Urinary bladder (tissue), 4 donors: ENCODE measurements around the gene LRRC43. TPM values are rescaled to one million over a fixed set of nuclear protein-coding genes. Genes with fewer than 3 reads are reported as not detected.

ENCODE experiments used
- DNase-seq: peaks from one replicate; pipeline ENCODE4 v3.0.0-alpha.2; 2015; ENCODE audit errors: extremely low spot score
- H3K27ac ChIP-seq: one replicate; pipeline ENCODE4 v1.5.1; 2013; ENCODE audit warnings: low read depth, mild to moderate bottlenecking, moderate library complexity
- H3K36me3 ChIP-seq: one replicate; pipeline ENCODE4 v1.6.1; 2013; ENCODE audit warnings: mild to moderate bottlenecking, moderate library complexity; ENCODE audit not compliant: insufficient read depth
- H3K4me1 ChIP-seq: one replicate; pipeline ENCODE4 v1.6.1; 2013; ENCODE audit warnings: mild to moderate bottlenecking, moderate library complexity; ENCODE audit not compliant: insufficient read depth
- H3K4me3 ChIP-seq: one replicate; pipeline ENCODE4 v1.5.1; 2013; ENCODE audit warnings: low read depth, low read length
- WGBS: extraction: QIAGEN DNeasy Blood & Tissue Kit; methylation state at CpG from one replicate; pipeline ENCODE4 v1.1.7; 2013; 5-methylcytosine and 5-hydroxymethylcytosine counted together
- polyA plus RNA-seq: library from polyadenylated mRNA; stranded (reverse); fragments of 200-250 nt; gene quantifications from one replicate; pipeline ENCODE4 v1.2.3, GENCODE V29; 2013
- small RNA-seq: library from RNA; depleted of rRNA; stranded (forward); fragments of <200 nt; gene quantifications from one replicate; pipeline ENCODE3, GENCODE V24; 2014
- total RNA-seq: library from RNA; depleted of rRNA; stranded (reverse); fragments of >200 nt; gene quantifications from one replicate; pipeline ENCODE4 v1.2.3, GENCODE V29; 2014
- donor health status: healthy with polysubstance abuse.
- donor health status: healthy.

The LRRC43 gene
- total and polyA plus RNA-seq, 2 donors, result 0.13 TPM; not detected in 1

DNA sequence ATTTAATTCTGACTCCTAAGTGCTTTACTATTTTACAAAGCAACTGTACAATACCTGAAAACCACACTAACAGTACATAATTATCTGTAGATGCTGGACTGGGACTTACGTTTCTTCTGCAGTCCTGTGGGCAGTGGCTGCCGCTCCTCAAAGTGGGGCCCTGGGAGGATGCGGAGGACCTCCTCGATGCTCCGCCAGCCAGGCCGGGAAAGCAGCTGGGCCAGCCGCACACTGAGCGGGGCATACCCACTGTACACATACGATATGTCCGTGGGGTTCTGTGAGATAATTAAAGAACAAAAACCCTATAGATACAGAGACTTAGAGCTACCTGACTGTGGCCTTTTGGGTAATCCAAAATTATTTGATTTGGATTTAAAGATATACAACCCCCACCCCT lies 49.8 kb downstream of the LRRC43 start:
- Histone ChIP-seq H3K4me1 (no peaks in the 10 kb centered on the region), H3K27ac (no peak overlapping the region), H3K36me3 (peaks cover 6% of the 10 kb centered on the region), H3K4me3 (no peak overlapping the region)
- no peak for DNase-seq
- 95% methylated on average over 10 of the region's 10 CpGs for WGBS

- DNase-seq, result no peak
- no peak overlapping the region for H3K4me3 ChIP-seq
- no peak overlapping the region for H3K27ac ChIP-seq
- whole genome bisulfite sequencing, result 91% methylated on average over 7 of the region's 7 CpGs
- no peaks in the 10 kb centered on the region for H3K4me1 ChIP-seq
- H3K36me3 ChIP-seq, result peaks cover 8% of the 10 kb centered on the region
Observed at GRCh38 chr12:122235741-122236140, 52.8 kb downstream of the LRRC43 start.

- H3K27ac ChIP-seq, result no peak overlapping the region
- peaks cover 6% of the 10 kb centered on the region for H3K36me3 ChIP-seq
- WGBS, result 90% methylated on average over 5 of the region's 5 CpGs
- no peaks in the 10 kb centered on the region for H3K4me1 ChIP-seq
- DNase-seq, result no peak
- H3K4me3 ChIP-seq, result no peak overlapping the region
Observed at GRCh38 chr12:122238861-122239260, 55.9 kb downstream of the LRRC43 start.

DNA sequence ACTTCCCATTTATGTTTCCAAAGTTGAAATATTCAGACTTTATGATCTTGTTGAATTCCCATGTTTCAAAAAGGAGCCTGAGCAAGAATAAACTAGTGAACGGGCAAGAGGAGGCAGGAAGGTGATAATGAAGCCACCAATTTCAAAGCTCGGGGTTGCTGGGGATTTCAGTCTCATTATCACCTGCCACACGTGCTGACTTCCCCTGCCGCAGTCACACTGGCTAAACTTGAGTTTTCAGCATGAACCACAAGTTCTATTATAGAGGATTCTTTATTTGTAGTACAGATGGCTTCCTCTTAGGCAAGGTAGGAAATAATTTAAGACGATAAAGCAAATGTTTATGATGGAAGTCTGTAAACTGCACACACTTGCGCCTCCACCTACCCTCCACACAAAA lies 61.0 kb downstream of the LRRC43 start:
- Histone ChIP-seq H3K36me3 (peaks cover 2% of the 10 kb centered on the region), H3K4me3 (no peak overlapping the region), H3K27ac (no peak overlapping the region), H3K4me1 (no peaks in the 10 kb centered on the region)
- WGBS, result 83% methylated on average over 6 of the region's 6 CpGs
- DNase-seq, result no peak

- Histone ChIP-seq H3K4me1 (no peaks in the 10 kb centered on the region), H3K4me3 (no peak overlapping the region), H3K27ac (no peak overlapping the region), H3K36me3 (peaks cover 2% of the 10 kb centered on the region)
- no peak for DNase-seq
- 84% methylated on average over 11 of the region's 11 CpGs for WGBS
Observed at GRCh38 chr12:122244565-122245371, 61.8 kb downstream of the LRRC43 start.

DNA sequence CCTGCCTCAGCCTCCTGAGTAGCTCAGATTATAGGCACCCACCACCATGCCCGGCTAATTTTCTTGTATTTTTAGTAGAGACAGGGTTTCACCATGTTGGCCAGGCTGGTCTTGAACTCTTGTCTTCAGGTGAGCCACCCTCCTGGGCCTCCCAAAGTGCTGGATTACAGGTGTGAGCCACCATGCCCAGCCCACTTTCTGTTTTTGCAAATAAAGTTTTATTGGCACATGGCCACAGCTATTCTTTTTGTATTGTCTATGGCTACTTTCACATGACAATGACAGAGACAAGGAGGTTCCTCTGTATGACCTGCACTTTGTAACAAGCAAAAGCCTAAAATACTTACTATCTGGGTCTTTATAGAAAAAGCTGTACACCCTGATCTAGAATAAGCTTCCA lies 62.6 kb downstream of the LRRC43 start:
- 95% methylated on average over 1 of the region's 1 CpG for WGBS
- Histone ChIP-seq H3K4me1 (no peaks in the 10 kb centered on the region), H3K27ac (no peak overlapping the region), H3K36me3 (no peaks in the 10 kb centered on the region), H3K4me3 (no peak overlapping the region)
- no peak for DNase-seq

- DNase-seq, result no peak
- Histone ChIP-seq H3K4me3 (no peak overlapping the region), H3K27ac (no peak overlapping the region), H3K36me3 (no peaks in the 10 kb centered on the region), H3K4me1 (no peaks in the 10 kb centered on the region)
- 95% methylated on average over 6 of the region's 6 CpGs for WGBS
Observed at GRCh38 chr12:122250047-122250446, 67.1 kb downstream of the LRRC43 start.

DNA sequence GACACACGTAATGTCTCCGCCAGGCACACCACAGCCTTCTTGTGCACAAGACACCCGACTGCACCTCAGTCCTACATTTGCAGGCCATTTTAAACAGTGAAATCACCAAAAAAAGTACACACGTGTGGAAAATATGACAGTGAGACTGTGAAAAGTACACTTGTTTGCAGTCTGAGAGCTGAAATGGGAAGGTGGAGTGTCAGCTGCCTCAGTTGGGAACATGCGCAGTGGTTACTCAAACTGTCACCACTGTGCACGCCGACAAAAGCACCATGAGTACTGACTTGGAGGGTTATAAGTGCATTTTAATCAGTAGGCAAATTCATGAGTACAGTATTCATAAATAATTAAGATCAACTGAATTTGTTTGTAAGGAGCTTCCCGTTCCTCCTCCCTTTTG lies 67.6 kb downstream of the LRRC43 start:
- H3K27ac ChIP-seq, result no peak overlapping the region
- WGBS, result 95% methylated on average over 8 of the region's 8 CpGs
- no peak for DNase-seq
- H3K4me3 ChIP-seq, result no peak overlapping the region
- no peaks in the 10 kb centered on the region for H3K36me3 ChIP-seq
- H3K4me1 ChIP-seq, result no peaks in the 10 kb centered on the region

Small RNAs within 50 kb of the gene (small RNA-seq; reads per million reads assigned to genes)
- 0.95 reads per million, percentile 73 among the genes with 10 or more reads in this experiment for gene DIABLO

Other genes starting within 250 kb of the LRRC43 start
- gene BCL7A, start 161.2 kb upstream of the LRRC43 start, total RNA-seq, result 7.8 TPM
- gene BCL7A, start 161.2 kb upstream of the LRRC43 start, polyA plus RNA-seq, result 9.1 TPM
- 37.8 TPM for gene MLXIP, start 104.4 kb upstream of the LRRC43 start, total RNA-seq
- gene MLXIP, start 104.4 kb upstream of the LRRC43 start, polyA plus RNA-seq, result 67.9 TPM
- not detected for gene IL31, start 8.9 kb upstream of the LRRC43 start, total RNA-seq
- gene IL31, start 8.9 kb upstream of the LRRC43 start, polyA plus RNA-seq, result not detected
- gene B3GNT4, start 20.6 kb downstream of the LRRC43 start, total RNA-seq, result 0.16 TPM
- gene B3GNT4, start 20.6 kb downstream of the LRRC43 start, polyA plus RNA-seq, result 0.57 TPM
- gene DIABLO, start 42.9 kb downstream of the LRRC43 start, total RNA-seq, result 46.2 TPM
- gene DIABLO, start 42.9 kb downstream of the LRRC43 start, polyA plus RNA-seq, result 52.0 TPM
- 17.0 TPM for gene VPS33A, start 83.4 kb downstream of the LRRC43 start, total RNA-seq
- gene VPS33A, start 83.4 kb downstream of the LRRC43 start, polyA plus RNA-seq, result 12.4 TPM
- 69.2 TPM for gene CLIP1, start 239.5 kb downstream of the LRRC43 start, total RNA-seq
- gene CLIP1, start 239.5 kb downstream of the LRRC43 start, polyA plus RNA-seq, result 53.4 TPM